Liver (tissue), 9 donors: Measurements from ENCODE around the gene STAB1. TPM values are rescaled to one million over a fixed set of nuclear protein-coding genes. Genes with fewer than 3 reads are reported as not detected.

ENCODE experiments used
- DNase-seq: peaks from one replicate; pipeline ENCODE4 v3.0.0-alpha.2; 2017; ENCODE audit warnings: low spot score
- H3K27ac ChIP-seq, 2 donors: one replicate each; pipeline ENCODE4 v1.7.0; 2013; ENCODE audit warnings: inconsistent platforms in 2 of 2, low read length in 2 of 2, control low read depth in 1 of 2, low read depth in 1 of 2, mild to moderate bottlenecking in 1 of 2
- H3K27me3 ChIP-seq, 4 donors: one replicate each; pipeline versions ENCODE4 v1.6.1 to v1.7.0; 2013; ENCODE audit warnings: low read length in 3 of 4, inconsistent platforms in 1 of 4, mild to moderate bottlenecking in 1 of 4, moderate library complexity in 1 of 4; ENCODE audit not compliant: control insufficient read depth in 4 of 4, insufficient read depth in 4 of 4
- H3K36me3 ChIP-seq, 4 donors: one replicate each; pipeline versions ENCODE4 v1.6.1 to v1.7.0; 2013; ENCODE audit warnings: low read length in 3 of 4, mild to moderate bottlenecking in 3 of 4, low read depth in 1 of 4, moderate library complexity in 1 of 4; ENCODE audit not compliant: control insufficient read depth in 4 of 4, insufficient read depth in 3 of 4
- H3K4me1 ChIP-seq, 4 donors: one replicate each; pipeline versions ENCODE4 v1.6.1 to v1.7.0; 2013; ENCODE audit warnings: low read length in 3 of 4, mild to moderate bottlenecking in 3 of 4, moderate library complexity in 1 of 4; ENCODE audit not compliant: control insufficient read depth in 4 of 4, insufficient read depth in 4 of 4
- H3K4me3 ChIP-seq, 3 donors: one replicate each; pipeline versions ENCODE4 v1.6.1 to v1.7.0; 2013; ENCODE audit warnings: low read length in 3 of 3, control low read depth in 1 of 3, low read depth in 1 of 3, mild to moderate bottlenecking in 1 of 3
- H3K9ac ChIP-seq, 2 donors: one replicate each; pipeline ENCODE4 v1.7.0; 2013; ENCODE audit warnings: low read length in 2 of 2, mild to moderate bottlenecking in 2 of 2, moderate library complexity in 2 of 2, control low read depth in 1 of 2, low read depth in 1 of 2
- H3K9me3 ChIP-seq, 4 donors: one replicate each; pipeline versions ENCODE4 v1.6.1 to v1.7.0; 2013; ENCODE audit warnings: low read length in 3 of 4; ENCODE audit not compliant: control insufficient read depth in 4 of 4
- EGR1 ChIP-seq, 2 donors: IDR thresholded peaks; 2 replicates each; pipeline ENCODE4 v1.6.1; 2016 to 2018; ENCODE audit warnings: antibody characterized with exemption in 2 of 2, low read depth in 2 of 2
- FOXA2 ChIP-seq: IDR thresholded peaks from 2 replicates; pipeline ENCODE4 v1.6.1; 2016; ENCODE audit warnings: antibody characterized with exemption
- GABPA ChIP-seq, 2 donors: IDR thresholded peaks in 1 of 2; conservative IDR thresholded peaks in 1 of 2; 2 replicates each; pipeline ENCODE4 v1.6.1; 2016; ENCODE audit warnings: antibody characterized with exemption in 2 of 2, mild to moderate bottlenecking in 1 of 2, moderate library complexity in 1 of 2
- HNF4A ChIP-seq, 2 donors: conservative IDR thresholded peaks; 2 replicates each; pipeline ENCODE4 v1.6.1; 2016; ENCODE audit warnings: antibody characterized with exemption in 2 of 2, mild to moderate bottlenecking in 2 of 2
- NR2F2 ChIP-seq: IDR thresholded peaks from 2 replicates; pipeline ENCODE4 v1.6.1; 2016; ENCODE audit warnings: antibody characterized with exemption
- RAD21 ChIP-seq, 2 donors: IDR thresholded peaks; 2 replicates each; pipeline ENCODE4 v1.6.1; 2016; ENCODE audit warnings: antibody characterized with exemption in 2 of 2, mild to moderate bottlenecking in 2 of 2
- RXRA ChIP-seq, 2 donors: IDR thresholded peaks; 2 replicates each; pipeline ENCODE4 v1.6.1; 2017 to 2018; ENCODE audit warnings: antibody characterized with exemption in 2 of 2, mild to moderate bottlenecking in 1 of 2
- SP1 ChIP-seq: IDR thresholded peaks from 2 replicates; pipeline ENCODE4 v1.6.1; 2018; ENCODE audit warnings: antibody characterized with exemption, mild to moderate bottlenecking
- TAF1 ChIP-seq: conservative IDR thresholded peaks from 2 replicates; pipeline ENCODE4 v1.6.1; 2016; ENCODE audit warnings: antibody characterized with exemption, mild to moderate bottlenecking
- YY1 ChIP-seq: IDR thresholded peaks from 2 replicates; pipeline ENCODE4 v1.6.1; 2016; ENCODE audit warnings: antibody characterized with exemption, mild to moderate bottlenecking
- WGBS: extraction: QIAGEN DNeasy Blood & Tissue Kit; methylation state at CpG from one replicate; pipeline ENCODE4 v1.1.7; 2013; 5-methylcytosine and 5-hydroxymethylcytosine counted together
- polyA plus RNA-seq, 2 donors: library from polyadenylated mRNA; stranded (reverse) in 1 of 2; unstranded in 1 of 2; fragments of 200-250 nt in 1 of 2; fragments of >200 nt in 1 of 2; fragmentation: Nextera tagmentation in 1 of 2; extraction: Ambion mirVana in 1 of 2; gene quantifications; one replicate each; pipeline versions ENCODE4 v1.2.1 to v1.2.3, GENCODE V29; 2013 to 2015
- total RNA-seq, 2 donors: library from RNA; depleted of rRNA; stranded (reverse); fragments of >200 nt; gene quantifications; one replicate each; pipeline ENCODE4 v1.2.3, GENCODE V29; 2014
- TF ChIP-seq, protein P1 (sequence below): fragments of 150-350 bp; IDR thresholded peaks from 2 replicates; pipeline ENCODE4 v1.5.1; 2017; ENCODE audit warnings: improper control_type of control experiment, low read depth, low read length; ENCODE audit not compliant: missing input control
- TF ChIP-seq, protein P2 (sequence below): IDR thresholded peaks from 2 replicates; pipeline ENCODE4 v1.6.1; 2016; ENCODE audit warnings: antibody characterized with exemption
- TF ChIP-seq, protein P3 (sequence below): IDR thresholded peaks from 2 replicates; pipeline ENCODE4 v1.6.1; 2016; ENCODE audit warnings: antibody characterized with exemption
- TF ChIP-seq, protein P4 (sequence below): IDR thresholded peaks from 2 replicates; pipeline ENCODE4 v1.6.1; 2016; ENCODE audit warnings: antibody characterized with exemption
- TF ChIP-seq, protein P5 (sequence below): IDR thresholded peaks from 2 replicates; pipeline ENCODE4 v1.6.1; 2016; ENCODE audit warnings: antibody characterized with exemption, mild to moderate bottlenecking
- donor health status: healthy.
- donor health status: healthy.
- donor health status: healthy.
- donor health status: healthy.
- donor health status: healthy.

STAB1 gene
- total and polyA plus RNA-seq, 4 donors, result 42.0 to 198 (median 71.5) TPM

DNA sequence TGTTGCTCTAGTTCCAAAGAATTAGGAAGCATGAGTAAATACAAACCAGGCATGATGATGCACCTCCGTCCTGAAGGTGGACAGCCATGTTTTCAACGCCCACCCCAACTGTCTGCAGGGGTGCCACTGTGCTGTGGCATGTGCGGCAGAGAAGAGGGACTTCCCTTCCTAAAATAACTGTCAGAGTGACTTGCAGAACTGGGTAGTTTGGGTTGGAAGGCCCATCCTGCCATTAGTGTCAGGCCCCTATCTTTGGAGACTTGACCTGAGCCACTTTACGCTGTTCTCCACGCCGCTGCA is 17.4 kb upstream of the STAB1 start:
- Histone ChIP-seq H3K4me1 (peaks cover 0 to 14% (median 4%) of the 10 kb centered on the region in 4 donors), H3K9me3 (no peaks in the 10 kb centered on the region), H3K4me3 (no peak overlapping the region), H3K9ac (no peak overlapping the region), H3K36me3 (peaks cover 20 to 74% (median 49%) of the 10 kb centered on the region in 4 donors), H3K27ac (no peak overlapping the region), H3K27me3 (no peaks in the 10 kb centered on the region)
- TF ChIP-seq HNF4A (conservative IDR thresholded peaks at IDR 0.05) (no peak), NR2F2 (no peak), GABPA (IDR thresholded peaks at IDR 0.05 in 1 of 2, conservative IDR thresholded peaks at IDR 0.05 in 1 of 2) (no peak), FOXA2 (no peak), EGR1 (IDR thresholded peaks at IDR 0.05; ENCODE audit: low read depth in 2 of 2) (no peak), SP1 (no peak), RXRA (IDR thresholded peaks at IDR 0.05) (no peak), YY1 (no peak)
- TF ChIP-seq, protein P1, sequence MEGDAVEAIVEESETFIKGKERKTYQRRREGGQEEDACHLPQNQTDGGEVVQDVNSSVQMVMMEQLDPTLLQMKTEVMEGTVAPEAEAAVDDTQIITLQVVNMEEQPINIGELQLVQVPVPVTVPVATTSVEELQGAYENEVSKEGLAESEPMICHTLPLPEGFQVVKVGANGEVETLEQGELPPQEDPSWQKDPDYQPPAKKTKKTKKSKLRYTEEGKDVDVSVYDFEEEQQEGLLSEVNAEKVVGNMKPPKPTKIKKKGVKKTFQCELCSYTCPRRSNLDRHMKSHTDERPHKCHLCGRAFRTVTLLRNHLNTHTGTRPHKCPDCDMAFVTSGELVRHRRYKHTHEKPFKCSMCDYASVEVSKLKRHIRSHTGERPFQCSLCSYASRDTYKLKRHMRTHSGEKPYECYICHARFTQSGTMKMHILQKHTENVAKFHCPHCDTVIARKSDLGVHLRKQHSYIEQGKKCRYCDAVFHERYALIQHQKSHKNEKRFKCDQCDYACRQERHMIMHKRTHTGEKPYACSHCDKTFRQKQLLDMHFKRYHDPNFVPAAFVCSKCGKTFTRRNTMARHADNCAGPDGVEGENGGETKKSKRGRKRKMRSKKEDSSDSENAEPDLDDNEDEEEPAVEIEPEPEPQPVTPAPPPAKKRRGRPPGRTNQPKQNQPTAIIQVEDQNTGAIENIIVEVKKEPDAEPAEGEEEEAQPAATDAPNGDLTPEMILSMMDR, result no peak
- TF ChIP-seq, protein P2, sequence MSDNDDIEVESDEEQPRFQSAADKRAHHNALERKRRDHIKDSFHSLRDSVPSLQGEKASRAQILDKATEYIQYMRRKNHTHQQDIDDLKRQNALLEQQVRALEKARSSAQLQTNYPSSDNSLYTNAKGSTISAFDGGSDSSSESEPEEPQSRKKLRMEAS, result no peak
- TF ChIP-seq, protein P3, sequence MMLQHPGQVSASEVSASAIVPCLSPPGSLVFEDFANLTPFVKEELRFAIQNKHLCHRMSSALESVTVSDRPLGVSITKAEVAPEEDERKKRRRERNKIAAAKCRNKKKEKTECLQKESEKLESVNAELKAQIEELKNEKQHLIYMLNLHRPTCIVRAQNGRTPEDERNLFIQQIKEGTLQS, result no peak
- TF ChIP-seq, protein P4, sequence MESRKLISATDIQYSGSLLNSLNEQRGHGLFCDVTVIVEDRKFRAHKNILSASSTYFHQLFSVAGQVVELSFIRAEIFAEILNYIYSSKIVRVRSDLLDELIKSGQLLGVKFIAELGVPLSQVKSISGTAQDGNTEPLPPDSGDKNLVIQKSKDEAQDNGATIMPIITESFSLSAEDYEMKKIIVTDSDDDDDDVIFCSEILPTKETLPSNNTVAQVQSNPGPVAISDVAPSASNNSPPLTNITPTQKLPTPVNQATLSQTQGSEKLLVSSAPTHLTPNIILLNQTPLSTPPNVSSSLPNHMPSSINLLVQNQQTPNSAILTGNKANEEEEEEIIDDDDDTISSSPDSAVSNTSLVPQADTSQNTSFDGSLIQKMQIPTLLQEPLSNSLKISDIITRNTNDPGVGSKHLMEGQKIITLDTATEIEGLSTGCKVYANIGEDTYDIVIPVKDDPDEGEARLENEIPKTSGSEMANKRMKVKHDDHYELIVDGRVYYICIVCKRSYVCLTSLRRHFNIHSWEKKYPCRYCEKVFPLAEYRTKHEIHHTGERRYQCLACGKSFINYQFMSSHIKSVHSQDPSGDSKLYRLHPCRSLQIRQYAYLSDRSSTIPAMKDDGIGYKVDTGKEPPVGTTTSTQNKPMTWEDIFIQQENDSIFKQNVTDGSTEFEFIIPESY, result no peak
- TF ChIP-seq, protein P5, sequence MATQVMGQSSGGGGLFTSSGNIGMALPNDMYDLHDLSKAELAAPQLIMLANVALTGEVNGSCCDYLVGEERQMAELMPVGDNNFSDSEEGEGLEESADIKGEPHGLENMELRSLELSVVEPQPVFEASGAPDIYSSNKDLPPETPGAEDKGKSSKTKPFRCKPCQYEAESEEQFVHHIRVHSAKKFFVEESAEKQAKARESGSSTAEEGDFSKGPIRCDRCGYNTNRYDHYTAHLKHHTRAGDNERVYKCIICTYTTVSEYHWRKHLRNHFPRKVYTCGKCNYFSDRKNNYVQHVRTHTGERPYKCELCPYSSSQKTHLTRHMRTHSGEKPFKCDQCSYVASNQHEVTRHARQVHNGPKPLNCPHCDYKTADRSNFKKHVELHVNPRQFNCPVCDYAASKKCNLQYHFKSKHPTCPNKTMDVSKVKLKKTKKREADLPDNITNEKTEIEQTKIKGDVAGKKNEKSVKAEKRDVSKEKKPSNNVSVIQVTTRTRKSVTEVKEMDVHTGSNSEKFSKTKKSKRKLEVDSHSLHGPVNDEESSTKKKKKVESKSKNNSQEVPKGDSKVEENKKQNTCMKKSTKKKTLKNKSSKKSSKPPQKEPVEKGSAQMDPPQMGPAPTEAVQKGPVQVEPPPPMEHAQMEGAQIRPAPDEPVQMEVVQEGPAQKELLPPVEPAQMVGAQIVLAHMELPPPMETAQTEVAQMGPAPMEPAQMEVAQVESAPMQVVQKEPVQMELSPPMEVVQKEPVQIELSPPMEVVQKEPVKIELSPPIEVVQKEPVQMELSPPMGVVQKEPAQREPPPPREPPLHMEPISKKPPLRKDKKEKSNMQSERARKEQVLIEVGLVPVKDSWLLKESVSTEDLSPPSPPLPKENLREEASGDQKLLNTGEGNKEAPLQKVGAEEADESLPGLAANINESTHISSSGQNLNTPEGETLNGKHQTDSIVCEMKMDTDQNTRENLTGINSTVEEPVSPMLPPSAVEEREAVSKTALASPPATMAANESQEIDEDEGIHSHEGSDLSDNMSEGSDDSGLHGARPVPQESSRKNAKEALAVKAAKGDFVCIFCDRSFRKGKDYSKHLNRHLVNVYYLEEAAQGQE, result no peak
- WGBS, result 96% methylated on average over 6 of the region's 6 CpGs
- no peak for DNase-seq

DNA sequence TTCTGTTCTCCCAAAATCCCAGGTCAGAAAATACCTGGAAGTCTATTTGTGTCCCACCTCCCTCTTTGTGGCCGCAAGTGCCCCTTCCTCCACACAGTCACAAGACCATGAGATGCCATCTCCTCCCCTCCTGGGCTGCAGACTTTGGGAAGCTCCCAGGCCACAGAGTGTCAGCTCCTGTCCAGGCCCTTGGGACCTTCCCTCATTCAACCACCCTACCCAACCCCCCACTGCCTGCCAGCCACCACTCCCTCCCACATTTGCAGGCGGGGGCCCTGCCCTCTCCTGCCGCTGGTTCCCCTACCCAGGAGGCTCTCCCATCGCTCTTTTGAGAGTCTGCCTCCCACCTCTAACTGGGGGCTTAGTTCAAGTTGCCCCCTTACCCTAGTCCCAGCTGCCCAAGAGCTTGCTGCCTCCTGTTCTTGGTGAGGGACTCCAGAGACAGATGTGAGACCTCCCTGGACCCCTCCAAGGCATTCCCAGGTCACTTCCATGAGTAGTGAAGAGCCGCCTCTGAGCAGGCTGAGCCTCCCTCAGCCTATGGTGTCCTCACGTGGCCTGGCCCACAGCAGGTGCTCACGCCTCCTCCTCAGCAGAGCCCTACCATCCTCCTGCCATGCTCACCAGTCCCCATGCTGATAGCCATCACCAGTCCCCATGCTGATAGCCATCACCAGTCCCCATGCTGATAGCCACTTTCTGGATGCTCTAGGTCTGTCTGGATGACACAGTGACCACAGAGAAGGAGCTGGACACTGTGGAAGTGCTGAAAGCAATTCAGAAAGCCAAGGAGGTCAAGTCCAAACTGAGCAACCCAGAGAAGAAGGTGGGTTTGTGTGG is 15.9 kb upstream of the STAB1 start:
- peaks cover 17 to 68% (median 41%) of the 10 kb centered on the region in 4 donors for H3K36me3 ChIP-seq
- no peaks in the 10 kb centered on the region for H3K27me3 ChIP-seq
- no peak overlapping the region for H3K27ac ChIP-seq
- 97% methylated on average over 7 of the region's 7 CpGs for WGBS
- no peaks in the 10 kb centered on the region for H3K9me3 ChIP-seq
- H3K4me1 ChIP-seq, result peaks cover 0 to 10% (median 4%) of the 10 kb centered on the region in 4 donors
- TF ChIP-seq TAF1 (no peak), RAD21 (IDR thresholded peaks at IDR 0.05) (no peak)
- no peak overlapping the region for H3K9ac ChIP-seq
- H3K4me3 ChIP-seq, result no peak overlapping the region
- no peak for DNase-seq
